HG03342 (cell line): ENCODE measurements around the gene MGME1.
"Not testable (repeated sequence)": the region's sequence is repeated elsewhere in the genome, so short reads cannot be mapped to it uniquely, and the experiment has no call there.

Experiments
- ATAC-seq: cut with Tn5 transposase; IDR thresholded peaks from one replicate; pipeline ENCODE4 v1.9.1; 2021; ENCODE audit warnings: mild to moderate bottlenecking, moderate library complexity; ENCODE audit not compliant: unreplicated experiment

Gene MGME1

DNA sequence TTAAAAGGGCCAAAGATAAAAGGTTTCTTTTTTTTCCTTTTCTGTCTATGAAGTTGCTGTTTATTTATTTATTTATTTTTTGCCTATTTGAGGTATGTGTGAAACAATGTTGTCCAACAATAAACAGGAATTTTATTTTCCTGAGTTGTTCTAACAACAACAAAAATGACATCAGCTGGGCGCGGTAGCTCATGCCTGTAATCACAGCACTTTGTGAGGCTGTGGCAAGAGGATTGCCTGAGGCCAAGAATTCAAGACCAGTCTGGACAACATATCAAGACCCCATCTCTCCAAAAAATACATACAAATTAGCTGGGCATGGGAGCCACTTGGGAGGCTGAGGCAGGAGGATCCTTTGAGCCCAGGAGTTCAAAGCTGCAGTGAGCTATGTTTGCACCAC lies 44.1 kb downstream of the MGME1 start:
- ATAC-seq = no peak

DNA sequence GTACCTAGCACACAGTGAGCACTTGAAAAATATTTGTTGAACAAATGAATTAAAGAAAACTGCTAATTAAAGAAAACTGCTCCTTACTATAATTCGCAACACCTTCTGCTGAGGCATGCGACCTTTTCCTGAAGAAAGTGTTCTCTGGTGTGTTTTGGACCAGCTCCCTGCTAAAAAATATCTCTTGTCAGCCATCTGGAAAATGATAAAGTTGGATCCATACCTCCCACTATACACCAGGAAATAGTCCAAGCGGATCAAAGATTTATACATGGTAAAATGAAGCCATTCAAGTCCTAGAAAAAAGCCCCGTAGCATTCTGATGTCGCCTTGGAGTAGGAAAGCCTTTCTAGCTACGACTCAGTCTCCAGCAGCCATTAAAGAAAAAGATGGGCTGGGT lies 45.6 kb downstream of the MGME1 start:
- no peak for ATAC-seq

DNA sequence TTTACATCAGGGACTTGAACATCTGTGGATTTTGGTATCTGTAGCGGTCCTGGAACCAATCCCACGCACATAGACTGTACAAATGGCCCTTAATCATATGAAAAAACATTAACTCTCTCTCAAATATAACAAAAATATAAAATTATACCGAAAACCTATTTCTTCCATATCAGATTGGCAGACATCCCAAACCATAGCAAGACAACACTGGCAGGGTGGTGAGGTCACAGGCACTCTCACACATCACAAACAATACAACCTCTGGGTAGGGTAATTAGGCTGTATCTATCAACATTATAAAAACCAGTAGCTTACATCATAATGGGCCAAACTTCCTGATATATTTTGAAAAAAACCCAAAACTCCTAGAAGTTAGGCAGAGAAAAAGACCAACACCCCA lies 48.0 kb downstream of the MGME1 start:
- no peak for ATAC-seq

DNA sequence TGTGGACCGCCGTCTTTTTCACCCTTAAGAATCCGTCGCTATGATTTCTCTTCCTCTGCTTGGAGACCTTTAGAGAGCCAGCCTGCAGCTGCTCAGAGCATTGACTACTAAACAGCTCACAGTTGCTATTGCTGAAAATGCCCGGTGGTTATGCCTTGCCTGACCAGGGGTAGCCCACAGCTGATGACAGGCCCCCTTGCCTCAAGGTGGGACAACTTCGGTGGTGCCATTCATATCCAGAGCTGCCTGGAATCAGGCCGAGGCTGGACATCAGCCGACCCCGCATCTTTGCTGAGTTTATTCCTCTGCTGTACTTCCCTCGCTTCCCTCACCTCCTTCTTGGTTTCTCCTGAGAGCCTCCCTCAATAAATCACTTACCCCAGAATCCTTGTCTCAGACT lies 49.3 kb downstream of the MGME1 start:
- ATAC-seq = no peak

DNA sequence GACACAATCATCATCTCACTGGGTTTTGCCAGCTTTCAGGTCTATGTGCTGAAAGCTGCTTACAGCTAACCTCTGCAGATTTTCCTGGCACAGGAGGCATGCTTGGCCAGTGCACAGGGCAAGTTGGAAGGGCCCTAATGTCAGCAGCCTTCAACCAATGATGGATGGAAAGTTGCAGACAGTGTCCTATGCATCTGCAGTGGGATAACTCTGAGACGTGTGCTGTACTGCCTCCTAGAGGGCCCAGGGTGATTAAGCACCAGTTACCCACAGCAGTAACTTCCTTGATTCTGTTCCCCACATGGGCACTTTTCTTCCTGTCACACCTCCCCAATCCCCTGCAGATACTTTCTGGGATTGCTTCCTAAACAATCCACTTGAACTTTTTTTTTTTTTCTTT lies 50.2 kb downstream of the MGME1 start:
- ATAC-seq = no peak

DNA sequence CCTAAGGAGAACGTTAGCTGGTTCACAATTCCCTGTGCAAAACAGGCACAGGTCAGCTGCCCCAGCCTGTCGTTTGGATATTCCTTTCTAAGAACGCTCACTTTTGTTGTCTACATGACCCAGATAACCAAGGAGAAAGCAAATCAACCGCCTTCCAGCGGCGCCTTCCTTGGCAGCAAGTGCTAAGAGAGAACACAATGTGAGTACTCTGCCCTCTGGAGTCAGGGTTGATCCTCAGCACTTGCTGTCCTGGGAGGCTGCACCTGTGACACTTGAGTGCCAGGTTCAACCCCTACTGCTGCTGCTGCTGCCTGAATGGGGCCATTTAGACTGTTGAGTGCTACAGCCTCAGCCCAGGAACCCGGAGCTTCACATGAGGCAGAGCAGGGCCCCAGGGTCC lies 52.1 kb downstream of the MGME1 start:
- ATAC-seq = no peak

DNA sequence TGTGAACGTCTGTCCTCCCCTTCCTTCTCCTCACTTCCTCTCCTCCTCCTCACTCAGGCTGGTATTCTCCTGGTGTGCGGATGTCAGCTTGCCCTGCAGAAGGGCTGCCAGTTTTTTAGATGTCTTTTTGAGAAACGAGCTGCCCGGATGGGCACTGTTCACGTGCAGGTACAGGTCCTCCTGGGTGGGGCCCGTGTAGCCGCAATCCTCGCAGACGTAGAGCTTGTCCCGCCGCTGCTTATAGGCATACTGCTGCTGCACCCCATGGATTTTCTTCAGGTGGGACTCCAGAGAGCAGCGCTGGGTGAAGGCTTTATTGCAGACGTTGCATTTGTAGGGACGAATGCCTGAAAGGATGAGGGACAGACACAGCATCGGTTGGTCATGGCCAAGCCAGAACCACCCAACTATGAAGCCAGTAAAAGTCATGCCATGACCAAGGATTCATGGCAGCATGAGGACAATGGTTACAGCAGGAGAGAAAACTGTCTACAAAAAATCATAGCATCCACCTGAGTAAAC lies 55.8 kb downstream of the MGME1 start:
- ATAC-seq = no peak

DNA sequence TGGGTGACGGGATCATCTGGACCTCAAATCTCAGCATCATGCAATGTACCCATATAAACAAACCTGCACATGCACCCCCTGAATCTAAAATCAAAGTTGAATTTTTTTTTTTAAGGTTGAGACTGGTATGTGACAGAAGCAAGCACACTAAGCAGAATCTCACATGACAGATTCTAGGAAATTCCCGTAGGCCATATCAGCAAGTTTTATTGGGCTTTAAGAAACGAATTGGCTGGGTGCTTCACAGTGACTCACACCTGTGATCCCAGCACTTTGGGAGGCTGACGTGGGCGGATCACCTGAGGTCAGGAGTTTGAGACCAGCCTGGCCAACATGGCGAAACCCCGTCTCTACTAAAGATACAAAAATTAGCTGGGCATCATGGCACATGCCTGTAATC lies 58.2 kb downstream of the MGME1 start:
- not testable (repeated sequence) for ATAC-seq

DNA sequence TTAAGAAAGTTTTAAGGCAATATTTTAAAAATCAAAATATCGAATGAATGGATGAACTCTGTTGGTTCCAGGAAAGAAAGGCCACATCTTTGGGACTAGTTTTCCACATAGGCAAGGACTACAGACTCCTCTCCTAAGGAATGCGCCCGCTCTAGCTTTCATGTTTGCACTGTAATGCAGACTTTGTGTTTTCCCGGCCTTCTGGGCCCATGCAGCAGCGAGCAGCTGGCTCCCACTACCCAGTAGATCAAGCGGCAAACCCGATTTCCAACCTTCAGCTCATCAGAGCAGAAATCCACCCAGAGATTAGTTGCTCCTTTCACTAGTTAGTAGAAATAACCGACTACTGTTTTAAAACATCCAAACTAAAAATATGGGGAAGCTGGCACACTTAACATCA lies 61.2 kb downstream of the MGME1 start:
- ATAC-seq = no peak

DNA sequence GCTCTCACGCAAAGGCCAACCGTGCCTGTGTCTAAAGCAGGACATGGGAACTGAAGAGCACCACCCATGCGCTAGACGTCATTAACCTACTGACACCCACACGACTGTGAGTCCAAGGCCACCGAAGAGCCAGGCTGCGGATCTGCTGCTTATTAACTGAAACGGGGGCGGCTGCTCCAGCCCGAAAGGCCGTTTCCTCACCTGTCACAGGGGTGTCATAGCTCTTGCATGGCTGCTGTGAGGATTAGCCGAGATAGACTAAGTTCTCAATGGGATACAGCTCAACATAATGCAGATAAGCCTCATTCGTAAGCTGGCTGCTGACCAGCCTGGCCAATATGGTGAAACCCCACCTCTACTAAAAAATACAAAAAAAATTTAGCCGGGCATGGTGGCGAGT lies 62.2 kb downstream of the MGME1 start:
- no peak for ATAC-seq

DNA sequence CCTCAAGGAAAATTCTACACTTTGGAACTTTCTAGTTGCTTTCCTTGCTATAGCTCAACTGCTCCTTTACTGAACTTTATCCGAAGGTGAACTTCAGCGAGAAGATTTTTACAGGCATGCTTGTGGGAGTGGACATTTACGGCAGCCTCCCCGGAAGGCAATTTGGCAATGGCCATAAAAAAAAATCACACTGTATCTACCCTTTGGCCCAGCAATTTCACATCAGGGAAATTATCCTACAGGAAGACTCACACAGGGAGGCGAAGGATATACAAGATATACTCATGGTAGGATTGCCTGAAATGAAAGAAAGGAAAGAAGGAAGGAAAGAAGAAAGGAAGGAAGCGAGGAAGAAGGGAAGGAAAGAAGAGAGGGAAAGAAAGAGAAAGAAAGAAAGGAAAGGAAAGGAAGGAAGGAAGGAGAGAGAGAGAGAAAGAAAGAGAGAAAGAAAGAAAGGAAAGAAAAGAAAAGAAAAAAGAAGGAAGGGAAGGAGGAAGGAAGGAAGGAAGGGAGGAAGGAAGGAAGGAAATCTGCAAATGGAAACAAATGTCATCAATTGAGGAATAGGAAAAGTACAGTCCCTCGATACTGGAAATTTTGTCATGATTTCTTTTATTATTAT lies 63.2 kb downstream of the MGME1 start:
- no peak for ATAC-seq

DNA sequence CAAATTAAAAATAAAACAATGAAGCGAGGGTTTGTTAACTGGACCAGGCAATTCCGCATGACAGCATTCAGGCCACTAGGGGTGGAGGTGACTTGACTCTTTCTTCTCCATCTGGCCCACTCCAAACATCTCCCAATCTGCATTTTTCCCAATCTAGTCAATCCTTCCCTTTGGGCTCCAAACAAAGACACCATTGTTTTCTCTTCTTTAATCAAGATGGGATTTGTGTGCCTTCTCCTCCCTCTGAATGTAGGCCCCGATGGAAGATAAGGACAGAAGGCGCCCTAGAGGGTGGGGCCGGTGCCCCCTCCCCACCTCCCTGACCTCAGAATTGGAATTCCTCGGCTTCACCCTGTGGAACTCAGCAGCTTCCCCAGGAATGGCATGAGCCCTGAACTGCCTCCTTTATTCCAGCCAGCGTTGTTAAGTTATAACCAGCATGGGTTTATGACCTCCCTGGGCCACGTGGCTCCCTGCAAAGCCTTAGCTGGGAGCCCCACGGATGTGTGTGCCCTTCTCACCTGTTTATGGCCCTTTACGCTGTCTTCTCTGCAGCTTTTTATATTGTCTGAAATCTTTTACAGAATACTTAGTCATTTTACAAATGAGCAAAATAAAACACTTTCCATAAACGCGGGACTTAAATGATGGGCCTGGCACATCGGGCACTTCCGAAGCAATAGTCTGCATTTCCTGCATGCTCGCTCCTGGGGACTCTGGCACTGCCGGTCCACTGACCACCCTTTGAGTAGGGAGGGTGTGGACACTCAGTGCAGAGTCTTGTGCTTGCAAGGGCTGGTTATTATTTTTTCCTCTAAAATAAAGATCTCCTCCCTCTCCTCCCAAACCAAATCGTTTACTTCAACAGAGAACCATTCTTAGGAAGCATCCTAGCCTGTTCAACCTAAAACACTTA lies 64.4 kb downstream of the MGME1 start:
- ATAC-seq = no peak

DNA sequence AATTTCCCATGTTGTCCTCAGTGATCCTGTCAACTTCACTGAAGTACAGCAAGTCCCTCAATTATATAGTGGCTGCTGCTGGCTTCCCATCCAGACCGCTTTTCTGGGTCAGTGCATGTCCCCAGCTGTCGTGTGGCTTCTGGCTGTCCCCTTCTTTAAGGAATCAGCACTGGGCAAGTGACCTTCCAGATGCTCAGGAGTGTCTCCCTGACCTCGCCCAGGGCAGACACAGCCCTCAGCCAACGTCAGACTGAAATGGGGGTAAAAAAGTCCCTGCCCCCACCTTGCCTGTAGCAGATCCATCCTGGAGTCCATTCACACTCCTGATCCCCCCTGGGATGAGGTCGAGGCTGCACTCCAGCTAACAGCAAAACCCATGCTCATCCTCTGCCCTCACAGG lies 65.2 kb downstream of the MGME1 start:
- ATAC-seq = no peak

DNA sequence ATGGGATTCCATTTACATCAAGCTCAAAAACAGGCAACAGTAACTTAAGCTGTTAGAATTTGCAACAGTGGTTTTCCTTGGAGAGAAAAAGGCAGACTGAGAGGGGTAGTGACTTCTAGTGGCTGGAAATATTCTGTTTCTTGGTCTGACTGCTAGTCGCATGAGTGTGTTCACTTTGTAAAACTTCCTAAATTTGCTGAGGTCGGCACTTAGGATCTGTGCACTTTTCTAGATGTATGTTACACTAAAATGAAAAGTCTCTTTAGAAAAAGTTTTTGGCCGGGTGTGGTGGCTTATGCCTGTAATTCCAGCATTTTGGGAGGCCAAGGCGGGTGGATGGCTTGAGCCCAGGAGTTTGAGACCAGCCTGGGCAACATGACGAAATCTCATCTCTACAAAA lies 70.2 kb downstream of the MGME1 start:
- no peak for ATAC-seq
